Gastrocnemius medialis (tissue), 4 donors: Measurements from ENCODE around the gene RYR2. TPM values are rescaled to one million over a fixed set of nuclear protein-coding genes. Genes with fewer than 3 reads are reported as not detected.

Experiments
- ATAC-seq, 2 donors: fragments of 150-250 bp; one replicate each; pipeline ENCODE4 v1.9.1; 2016
- DNase-seq, 2 donors: peaks; one replicate each; pipeline ENCODE4 v3.0.0-alpha.2; 2019
- H3K27ac ChIP-seq, 4 donors: fragments of 200-600 bp; sonication (generic); 1 replicate in 1 of 4; 2 replicates in 3 of 4; pipeline ENCODE4 v1.5.1; 2016 to 2018; ENCODE audit warnings: mild to moderate bottlenecking in 2 of 4, moderate library complexity in 1 of 4
- H3K27me3 ChIP-seq, 3 donors: fragments of 200-600 bp; sonication (generic) in 2 of 3; 1 replicate in 1 of 3; 2 replicates in 2 of 3; pipeline versions ENCODE4 v1.5.1 to v1.6.0; 2016 to 2019; ENCODE audit warnings: mild to moderate bottlenecking in 1 of 3, moderate library complexity in 1 of 3
- H3K36me3 ChIP-seq, 2 donors: fragments of 200-600 bp; sonication (generic) in 1 of 2; one replicate each; pipeline ENCODE4 v1.5.1; 2017 to 2018
- H3K4me1 ChIP-seq, 2 donors: fragments of 200-600 bp; sonication (generic) in 1 of 2; one replicate each; pipeline ENCODE4 v1.5.1; 2016 to 2017; ENCODE audit warnings: mild to moderate bottlenecking in 2 of 2
- H3K4me3 ChIP-seq, 4 donors: fragments of 200-600 bp; sonication (generic) in 3 of 4; 1 replicate in 1 of 4; 2 replicates in 3 of 4; pipeline ENCODE4 v1.5.1; 2016 to 2019; ENCODE audit warnings: mild to moderate bottlenecking in 2 of 4
- H3K9me3 ChIP-seq, 3 donors: fragments of 200-600 bp; sonication (generic) in 2 of 3; 1 replicate in 1 of 3; 2 replicates in 2 of 3; pipeline ENCODE4 v1.5.1; 2016 to 2019
- POLR2A ChIP-seq, 2 donors: fragments of 450-650 bp; IDR thresholded peaks; one replicate each; pipeline ENCODE4 v1.6.1; 2017; ENCODE audit warnings: antibody characterized with exemption in 2 of 2, mild to moderate bottlenecking in 2 of 2, moderate library complexity in 2 of 2
- in situ Hi-C, 4 donors: fragments of 200-750 bp; cut with MboI; loops; one replicate each; pipeline versions ENCODE4 v1.15.0 to v1.8.0; 2017; ENCODE audit warnings: low sequenced_read_pairs in 4 of 4
- intact Hi-C: fragments of 100-400 bp; cut with DNase I; formaldehyde crosslinking; loops from one replicate; pipeline ENCODE4 v1.15.1; 2023; ENCODE audit warnings: low total_unique reads
- total RNA-seq, 4 donors: library from RNA; depleted of rRNA; stranded (reverse); fragments of >200 nt; gene quantifications; one replicate each; pipeline versions ENCODE4 v1.1.0 to v1.2.3, GENCODE V29; 2016
- TF ChIP-seq, protein P1 (sequence below), 5 experiments: fragments of 450-650 bp in 3 of 5; fragments of 200-600 bp in 2 of 5; sonication (generic) in 2 of 5; IDR thresholded peaks in 4 of 5; conservative IDR thresholded peaks in 1 of 5; 1 replicate in 4 of 5; 2 replicates in 1 of 5; pipeline ENCODE4 v1.5.1; 2016 to 2019; ENCODE audit warnings: antibody characterized with exemption in 5 of 5, mild to moderate bottlenecking in 3 of 5, moderate library complexity in 3 of 5

RYR2 gene
- total RNA-seq, 4 donors from 2014 or later = 0.04 to 0.16 (median 0.07) TPM

DNA sequence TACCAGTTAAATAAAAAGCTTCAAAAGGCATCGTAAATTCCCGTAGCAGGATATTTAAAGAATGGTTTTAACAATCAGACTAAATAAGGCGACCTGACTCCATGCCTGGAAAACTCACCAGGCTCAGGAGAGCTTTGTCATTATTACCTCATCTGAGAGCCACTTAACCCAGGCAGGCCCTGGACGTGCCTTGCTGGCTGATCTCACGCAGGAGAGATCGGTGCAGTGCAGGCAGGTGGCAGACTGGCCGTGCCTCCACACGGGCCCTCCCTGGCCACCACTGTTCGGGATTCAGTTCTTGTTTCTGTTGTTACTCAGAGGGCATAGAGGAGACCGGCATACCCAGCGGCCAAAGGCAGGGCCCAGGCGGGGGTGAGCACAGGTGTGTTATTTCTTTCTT, 44.1 kb upstream of the RYR2 start:
- in situ Hi-C loops (no loop called here), intact Hi-C loops (no loop called here)
- ATAC-seq = no peak
- TF ChIP-seq, protein P1, sequence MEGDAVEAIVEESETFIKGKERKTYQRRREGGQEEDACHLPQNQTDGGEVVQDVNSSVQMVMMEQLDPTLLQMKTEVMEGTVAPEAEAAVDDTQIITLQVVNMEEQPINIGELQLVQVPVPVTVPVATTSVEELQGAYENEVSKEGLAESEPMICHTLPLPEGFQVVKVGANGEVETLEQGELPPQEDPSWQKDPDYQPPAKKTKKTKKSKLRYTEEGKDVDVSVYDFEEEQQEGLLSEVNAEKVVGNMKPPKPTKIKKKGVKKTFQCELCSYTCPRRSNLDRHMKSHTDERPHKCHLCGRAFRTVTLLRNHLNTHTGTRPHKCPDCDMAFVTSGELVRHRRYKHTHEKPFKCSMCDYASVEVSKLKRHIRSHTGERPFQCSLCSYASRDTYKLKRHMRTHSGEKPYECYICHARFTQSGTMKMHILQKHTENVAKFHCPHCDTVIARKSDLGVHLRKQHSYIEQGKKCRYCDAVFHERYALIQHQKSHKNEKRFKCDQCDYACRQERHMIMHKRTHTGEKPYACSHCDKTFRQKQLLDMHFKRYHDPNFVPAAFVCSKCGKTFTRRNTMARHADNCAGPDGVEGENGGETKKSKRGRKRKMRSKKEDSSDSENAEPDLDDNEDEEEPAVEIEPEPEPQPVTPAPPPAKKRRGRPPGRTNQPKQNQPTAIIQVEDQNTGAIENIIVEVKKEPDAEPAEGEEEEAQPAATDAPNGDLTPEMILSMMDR (IDR thresholded peaks at IDR 0.05 in 4 of 5, conservative IDR thresholded peaks at IDR 0.05 in 1 of 5) = no peak
- no peak for TF ChIP-seq POLR2A (IDR thresholded peaks at IDR 0.05)
- H3K27ac ChIP-seq = no peak overlapping the region
- no peak for DNase-seq
- no peaks in the 10 kb centered on the region for H3K9me3 ChIP-seq
- no peaks in the 10 kb centered on the region for H3K27me3 ChIP-seq
- no peaks in the 10 kb centered on the region for H3K4me1 ChIP-seq
- H3K4me3 ChIP-seq = no peak overlapping the region
- no peaks in the 10 kb centered on the region for H3K36me3 ChIP-seq

DNA sequence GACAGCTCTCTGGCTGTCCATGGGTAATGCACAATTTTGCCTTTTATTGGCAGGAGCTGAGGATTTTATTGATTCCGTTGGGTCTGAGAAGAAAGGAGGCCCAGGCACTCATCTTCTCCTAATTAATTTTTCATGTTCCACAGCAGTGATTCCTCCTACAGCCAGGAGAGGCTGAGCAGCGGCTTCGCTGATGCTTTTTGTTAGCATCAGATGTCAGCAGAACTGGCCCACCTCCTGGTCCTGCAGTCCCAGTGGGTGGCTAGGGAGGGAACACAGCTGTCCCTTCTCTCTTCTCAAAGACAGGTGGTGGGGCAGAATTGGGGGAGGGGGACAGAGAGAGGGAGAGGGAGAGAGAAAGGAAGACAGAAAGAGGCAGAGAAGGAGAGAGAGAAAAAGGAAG, 43.4 kb upstream of the RYR2 start:
- ATAC-seq = no peak
- in situ Hi-C loops (no loop called here), intact Hi-C loops (no loop called here)
- TF ChIP-seq, protein P1 (IDR thresholded peaks at IDR 0.05 in 4 of 5, conservative IDR thresholded peaks at IDR 0.05 in 1 of 5) = no peak
- TF ChIP-seq POLR2A (IDR thresholded peaks at IDR 0.05) = no peak
- Histone ChIP-seq H3K4me1 (no peaks in the 10 kb centered on the region), H3K9me3 (no peaks in the 10 kb centered on the region), H3K27me3 (no peaks in the 10 kb centered on the region), H3K27ac (no peak overlapping the region), H3K4me3 (no peak overlapping the region), H3K36me3 (no peaks in the 10 kb centered on the region)
- no peak for DNase-seq

- Histone ChIP-seq H3K27me3 (no peaks in the 10 kb centered on the region), H3K4me3 (no peak overlapping the region), H3K9me3 (no peaks in the 10 kb centered on the region), H3K36me3 (no peaks in the 10 kb centered on the region), H3K27ac (no peak overlapping the region), H3K4me1 (no peaks in the 10 kb centered on the region)
- TF ChIP-seq POLR2A (IDR thresholded peaks at IDR 0.05) = no peak
- TF ChIP-seq, protein P1 (IDR thresholded peaks at IDR 0.05 in 4 of 5, conservative IDR thresholded peaks at IDR 0.05 in 1 of 5) = no peak
- ATAC-seq = no peak
- in situ Hi-C loops (no loop called here), intact Hi-C loops (no loop called here)
- DNase-seq = no peak
Measured at GRCh38 chr1:237000191-237000590, 41.8 kb upstream of the RYR2 start.

- Histone ChIP-seq H3K4me3 (no peak overlapping the region), H3K27ac (no peak overlapping the region), H3K36me3 (no peaks in the 10 kb centered on the region), H3K9me3 (no peaks in the 10 kb centered on the region), H3K4me1 (no peaks in the 10 kb centered on the region), H3K27me3 (no peaks in the 10 kb centered on the region)
- no peak for ATAC-seq
- intact Hi-C loops = no loop called here
- in situ Hi-C loops = no loop called here
- no peak for DNase-seq
- TF ChIP-seq, protein P1 (IDR thresholded peaks at IDR 0.05 in 4 of 5, conservative IDR thresholded peaks at IDR 0.05 in 1 of 5) = no peak
- TF ChIP-seq POLR2A (IDR thresholded peaks at IDR 0.05) = no peak
Measured at GRCh38 chr1:237003516-237003915, 38.5 kb upstream of the RYR2 start.

DNA sequence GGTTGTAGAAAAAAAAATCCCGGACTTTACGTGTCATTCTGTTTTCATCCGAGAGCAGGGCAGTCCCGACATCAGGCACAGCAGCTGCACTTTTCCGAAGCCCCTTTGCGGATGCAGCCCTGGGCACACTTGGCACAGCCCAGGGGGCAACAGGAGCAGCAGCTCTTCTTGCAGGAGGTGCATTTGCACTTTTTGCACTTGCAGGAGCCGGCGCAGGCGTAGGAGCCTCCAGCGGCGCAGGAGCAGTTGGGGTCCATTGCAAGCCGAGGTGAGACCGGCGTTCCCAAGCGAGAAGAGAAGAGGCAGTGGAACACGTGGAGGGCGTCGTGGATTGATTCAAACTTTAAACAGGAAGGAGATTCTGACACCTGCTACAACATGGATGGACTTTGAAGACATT, 37.9 kb upstream of the RYR2 start, which contains the start of gene MT1HL1:
TSS of gene MT1HL1 (minus strand) at position 326 of the 400 bp plus-strand sequence. CDS start at position 257, 69 bp downstream.
- ATAC-seq (no peak), DNase-seq (no peak)
- Histone ChIP-seq H3K4me1 (no peaks in the 10 kb centered on the region), H3K36me3 (no peaks in the 10 kb centered on the region), H3K27ac (no peak within 1 kb of the TSS), H3K27me3 (no peaks in the 10 kb centered on the region), H3K4me3 (no peak within 1 kb of the TSS), H3K9me3 (no peaks in the 10 kb centered on the region)
- TF ChIP-seq POLR2A (IDR thresholded peaks at IDR 0.05) = no peak
- TF ChIP-seq, protein P1 (IDR thresholded peaks at IDR 0.05 in 4 of 5, conservative IDR thresholded peaks at IDR 0.05 in 1 of 5) = no peak
- in situ Hi-C loops (no loop called here), intact Hi-C loops (no loop called here)
